KG1 (cell line): ENCODE data around the gene DLG2.

Experiments used
- DNase-seq: peaks from one replicate; lab custom pipeline; 2025; lab: John Stamatoyannopoulos, UW

DLG2 gene

DNA sequence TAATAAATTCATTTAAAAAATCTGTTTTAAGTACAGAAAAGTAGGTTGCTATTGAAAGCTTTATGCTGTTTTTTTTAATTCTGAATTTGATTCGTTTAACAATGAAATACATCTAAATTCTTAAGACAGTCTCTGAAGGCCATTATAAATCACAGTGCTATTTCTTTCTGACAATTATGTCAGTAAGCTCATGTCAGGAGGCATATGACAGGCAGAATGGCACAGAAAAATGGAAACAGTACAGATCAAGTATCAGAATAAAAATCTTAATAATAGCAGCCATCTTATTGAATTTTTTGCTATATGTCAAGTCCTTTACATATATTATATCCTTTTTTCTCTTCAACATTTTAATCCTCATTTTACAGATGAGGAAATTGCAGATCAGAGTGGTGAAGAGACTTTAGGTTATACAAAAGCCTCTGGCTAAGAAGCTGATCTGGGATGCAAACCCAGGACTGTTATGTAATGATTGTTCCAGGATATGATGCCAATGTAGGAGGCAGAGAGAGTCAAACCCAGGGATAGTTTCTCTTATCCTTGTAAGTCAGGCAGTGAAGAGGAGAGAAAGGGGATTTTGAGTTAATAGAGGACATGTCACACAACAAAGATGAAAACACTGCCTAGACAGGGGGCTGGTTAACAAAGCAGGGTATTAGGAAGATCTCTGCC is 2057.9 kb downstream of the DLG2 start:
- no peak for DNase-seq

GRCh38 chr11:83568516-83568915 is 2058.6 kb downstream of the DLG2 start:
- no peak for DNase-seq

DNA sequence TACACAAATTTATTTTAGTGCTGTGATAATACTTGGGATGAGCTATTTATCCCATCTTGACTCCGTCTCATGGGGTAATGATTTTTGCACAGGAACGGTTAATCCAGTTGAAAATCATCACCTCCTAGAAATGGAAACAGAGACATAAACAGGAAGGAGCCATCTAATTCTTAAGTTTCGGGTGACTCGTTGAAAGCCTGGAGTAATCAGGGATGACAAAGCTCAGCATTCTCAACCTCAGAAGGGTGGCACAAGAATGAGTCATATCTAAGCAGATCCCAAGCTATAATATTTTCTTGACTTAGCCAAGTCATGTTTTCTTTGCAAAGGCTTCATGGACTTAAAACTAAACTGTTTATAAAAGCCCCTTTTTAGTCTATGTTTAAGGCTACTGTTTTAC is 2060.2 kb downstream of the DLG2 start:
- no peak for DNase-seq

GRCh38 chr11:83564870-83565269 is 2062.3 kb downstream of the DLG2 start:
- no peak for DNase-seq

- no peak for DNase-seq
Measured at GRCh38 chr11:83558281-83558680, 2068.9 kb downstream of the DLG2 start.

DNA sequence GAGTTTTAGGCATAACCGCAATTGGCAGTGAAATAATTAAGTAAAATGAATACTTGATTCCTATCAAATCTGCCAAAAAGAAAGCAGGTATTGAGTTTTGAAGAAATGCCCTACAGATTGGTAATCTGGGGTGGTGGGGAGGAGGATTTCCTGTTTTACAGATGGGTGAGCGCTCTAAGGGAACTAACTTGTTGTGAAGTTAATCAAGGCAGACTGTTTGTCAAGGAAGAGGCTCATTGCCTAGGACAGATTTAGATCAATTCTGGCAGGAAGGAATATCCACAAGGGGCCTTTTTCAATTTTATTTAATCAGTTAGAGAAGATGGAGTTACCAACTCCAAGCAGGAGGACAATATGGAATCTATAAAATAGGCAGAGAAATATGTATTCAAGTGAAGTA is 2069.5 kb downstream of the DLG2 start:
- DNase-seq = no peak

DNA sequence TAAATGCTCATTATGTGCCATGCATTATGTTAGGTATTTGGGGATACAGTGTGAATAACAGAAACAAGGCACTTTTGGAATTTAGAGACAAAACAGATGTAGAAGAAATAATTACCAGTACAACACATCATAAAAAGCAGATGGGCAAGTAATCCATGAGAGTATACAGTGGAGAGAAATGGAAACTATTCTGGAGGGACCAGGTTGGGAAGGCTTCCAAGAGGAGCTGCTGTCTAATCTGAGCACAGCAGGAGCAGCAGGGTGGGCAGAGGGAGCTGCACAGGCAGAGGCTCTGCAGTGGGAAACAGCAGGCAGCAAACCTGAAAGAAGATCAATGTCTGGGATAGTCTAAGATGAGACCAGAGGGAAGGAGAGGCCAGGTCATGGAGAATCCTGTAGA is 2072.3 kb downstream of the DLG2 start:
- no peak for DNase-seq

GRCh38 chr11:83549984-83550667 is 2077.0 kb downstream of the DLG2 start:
- DNase-seq = no peak

- no peak for DNase-seq
Measured at GRCh38 chr11:83546368-83546767, 2080.8 kb downstream of the DLG2 start.

- no peak for DNase-seq
Measured at GRCh38 chr11:83545494-83546260, 2081.5 kb downstream of the DLG2 start.

GRCh38 chr11:83544846-83545245 is 2082.3 kb downstream of the DLG2 start:
- no peak for DNase-seq

GRCh38 chr11:83543706-83544439 is 2083.3 kb downstream of the DLG2 start:
- DNase-seq = no peak

DNA sequence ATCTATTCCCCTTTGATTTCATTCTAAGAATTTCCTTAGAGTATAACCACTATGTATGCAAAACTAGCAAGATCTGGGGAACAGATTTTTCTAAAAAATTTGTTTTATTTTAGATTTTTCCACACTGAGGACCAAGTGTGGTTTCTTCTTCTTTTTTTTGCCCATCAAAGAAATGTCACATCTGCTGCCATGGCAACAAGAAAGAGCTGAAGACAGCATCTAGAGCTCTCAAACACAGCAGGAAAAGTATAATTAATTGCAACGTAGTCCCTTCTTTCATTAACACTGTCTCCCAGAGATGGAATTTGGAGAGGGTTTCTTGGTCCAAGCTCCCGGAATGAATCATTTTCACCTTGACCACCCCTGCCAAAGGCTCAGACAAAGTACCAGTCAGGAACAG is 2084.3 kb downstream of the DLG2 start:
- no peak for DNase-seq

GRCh38 chr11:83540728-83541127 is 2086.4 kb downstream of the DLG2 start:
- no peak for DNase-seq

DNA sequence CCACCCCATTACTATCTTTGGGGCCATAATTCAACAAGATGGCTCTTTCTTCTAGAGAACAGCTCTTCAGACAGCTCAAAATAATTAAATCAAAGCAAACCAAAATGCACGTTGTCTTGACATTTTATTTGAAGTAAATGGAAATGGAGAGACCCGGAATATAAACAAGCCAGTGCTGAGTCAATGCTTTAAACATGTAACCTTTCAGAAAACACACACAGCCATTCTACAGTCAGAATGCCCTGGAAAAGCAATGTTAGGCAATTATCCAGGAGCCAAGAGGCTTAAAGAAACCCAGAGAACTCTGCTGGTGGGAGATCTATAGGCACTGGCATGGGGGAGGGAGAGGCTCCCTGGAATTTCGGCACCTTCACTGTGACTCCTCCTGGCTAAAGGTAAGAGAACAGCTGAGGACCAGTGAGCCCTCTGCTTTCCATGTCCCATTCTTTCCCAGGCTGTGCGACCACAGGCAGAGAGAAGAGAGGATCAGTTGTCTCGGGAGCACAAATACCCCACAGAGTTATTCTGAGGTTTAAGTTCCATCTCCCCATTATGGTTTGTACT is 2086.9 kb downstream of the DLG2 start:
- no peak for DNase-seq

DNA sequence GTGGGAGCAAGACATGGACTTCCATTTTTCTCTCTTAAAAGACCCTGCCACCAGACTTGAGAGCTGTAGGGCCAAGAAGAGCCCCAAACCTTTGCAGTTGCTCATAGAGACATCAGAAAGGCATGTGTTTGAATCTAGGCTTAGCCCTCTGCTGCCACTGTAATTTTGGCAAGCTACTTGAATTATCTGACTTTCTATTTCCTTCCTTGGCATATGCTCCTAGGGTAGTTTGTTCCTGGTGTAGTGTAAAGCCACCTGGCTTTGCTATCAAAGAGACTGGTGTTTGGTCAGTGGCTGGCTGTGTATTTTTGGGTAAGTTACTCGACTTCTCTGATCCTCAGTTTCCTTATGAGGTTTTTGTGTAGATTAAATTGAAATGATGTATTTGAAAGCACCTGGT is 2088.9 kb downstream of the DLG2 start:
- no peak for DNase-seq

- DNase-seq = no peak
Measured at GRCh38 chr11:83537131-83537610, 2090.0 kb downstream of the DLG2 start.

DNA sequence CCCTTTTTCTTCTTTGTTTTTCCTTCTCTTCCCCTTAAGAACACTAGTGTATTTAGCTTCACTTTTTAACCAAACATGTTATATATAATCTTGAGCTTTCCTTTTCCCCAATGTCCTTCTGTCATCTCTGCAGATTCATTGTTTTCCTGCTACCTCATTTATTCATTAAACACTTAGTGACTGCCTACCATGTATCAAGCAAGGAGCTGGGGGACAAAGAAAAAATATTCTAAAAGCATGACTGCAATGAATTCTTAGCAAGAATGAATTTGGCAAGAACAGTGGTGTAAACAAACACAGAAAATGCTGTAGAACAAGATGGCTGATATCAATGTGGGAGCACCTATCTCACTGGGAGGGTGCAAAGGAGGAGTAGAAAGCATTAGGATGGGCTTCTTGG is 2094.0 kb downstream of the DLG2 start:
- no peak for DNase-seq

DNA sequence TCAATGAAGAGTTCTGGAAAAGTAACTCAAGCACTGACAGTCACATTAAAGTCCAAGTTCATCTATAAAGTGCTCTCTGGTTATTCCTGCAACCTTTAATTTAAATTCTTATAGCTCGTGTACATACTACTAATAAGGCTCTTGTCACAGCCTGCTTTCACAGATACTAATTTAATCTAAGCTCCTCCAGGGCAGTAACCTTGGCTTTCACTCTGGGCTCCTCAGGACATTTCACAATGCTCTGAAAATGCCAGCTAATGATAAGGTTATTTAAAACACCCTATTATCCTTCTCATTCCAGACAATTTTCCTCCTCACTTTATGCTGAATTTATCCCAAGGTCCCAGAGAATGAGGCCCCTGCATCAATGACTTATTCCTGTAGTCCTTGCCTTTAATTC is 2098.3 kb downstream of the DLG2 start:
- DNase-seq = no peak

- no peak for DNase-seq
Measured at GRCh38 chr11:83528225-83528624, 2098.9 kb downstream of the DLG2 start.

DNA sequence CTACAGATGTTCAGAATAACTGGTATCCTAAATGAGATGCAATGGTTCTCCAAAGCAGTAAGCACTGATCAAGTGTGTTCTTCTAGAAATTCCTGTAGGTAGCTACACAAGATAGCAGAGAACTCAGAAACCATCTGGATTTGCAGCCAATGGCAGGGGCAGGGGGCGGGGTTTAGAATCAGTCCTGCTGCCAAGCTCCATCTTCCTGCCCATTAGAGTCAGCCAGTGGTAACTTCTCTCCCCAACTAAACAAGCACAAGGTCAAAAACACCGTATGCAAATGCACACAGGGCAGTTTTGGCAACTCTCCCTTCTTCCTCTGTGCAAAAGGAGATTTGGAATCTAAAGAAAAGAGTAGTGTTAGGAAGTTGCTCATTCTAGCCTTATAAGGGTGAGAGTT is 2103.5 kb downstream of the DLG2 start:
- DNase-seq = no peak

GRCh38 chr11:83522911-83523310 is 2104.2 kb downstream of the DLG2 start:
- DNase-seq = no peak
